Esophagus muscularis mucosa (tissue), 4 donors: ENCODE results near the gene MAPK8IP3. TPM values are rescaled to one million over a fixed set of nuclear protein-coding genes. Genes with fewer than 3 reads are reported as not detected.

Experiments
- DNase-seq: peaks from one replicate; pipeline ENCODE4 v3.0.0-alpha.2; 2017; ENCODE audit errors: extremely low spot score
- H3K27ac ChIP-seq, 4 donors: fragments of 200-600 bp; sonication (generic); replicated peaks in 1 of 4; 1 replicate in 3 of 4; 2 replicates in 1 of 4; pipeline ENCODE4 v1.5.1; 2016 to 2019; ENCODE audit warnings: mild to moderate bottlenecking in 1 of 4
- H3K27me3 ChIP-seq, 4 donors: fragments of 200-600 bp; sonication (generic); one replicate each; pipeline versions ENCODE4 v1.5.1 to v1.6.0; 2016 to 2019
- H3K36me3 ChIP-seq, 4 donors: fragments of 200-600 bp; sonication (generic); one replicate each; pipeline ENCODE4 v1.5.1; 2016 to 2019
- H3K4me1 ChIP-seq, 4 donors: fragments of 200-600 bp; sonication (generic); one replicate each; pipeline ENCODE4 v1.5.1; 2016 to 2019
- H3K4me3 ChIP-seq, 4 donors: fragments of 200-600 bp; sonication (generic); 1 replicate in 2 of 4; 2 replicates in 2 of 4; pipeline ENCODE4 v1.5.1; 2016 to 2019; ENCODE audit warnings: mild to moderate bottlenecking in 4 of 4, moderate library complexity in 1 of 4
- H3K9me3 ChIP-seq, 4 donors: fragments of 200-600 bp; sonication (generic); 1 replicate in 3 of 4; 2 replicates in 1 of 4; pipeline ENCODE4 v1.5.1; 2016 to 2019
- CTCF ChIP-seq, 3 experiments: fragments of 200-600 bp in 2 of 3; fragments of 450-650 bp in 1 of 3; sonication (generic) in 2 of 3; IDR thresholded peaks; one replicate each; pipeline ENCODE4 v1.5.1; 2017 to 2019; ENCODE audit warnings: antibody characterized with exemption in 3 of 3, mild to moderate bottlenecking in 2 of 3, moderate library complexity in 1 of 3
- EP300 ChIP-seq: sonication (generic); formaldehyde crosslinking; IDR thresholded peaks from one replicate; pipeline ENCODE4 v1.6.1; 2017; ENCODE audit warnings: antibody characterized with exemption
- POLR2A ChIP-seq: fragments of 450-650 bp; IDR thresholded peaks from one replicate; pipeline ENCODE4 v1.6.1; 2017; ENCODE audit warnings: antibody characterized with exemption, moderate library complexity, mild to moderate bottlenecking, low read depth
- POLR2AphosphoS5 ChIP-seq, 2 donors: sonication (generic); formaldehyde crosslinking; IDR thresholded peaks; one replicate each; pipeline ENCODE4 v1.6.1; 2017; ENCODE audit warnings: antibody characterized with exemption in 2 of 2
- WGBS: methylation state at CpG from one replicate; pipeline ENCODE4 v1.1.5; 2018; 5-methylcytosine and 5-hydroxymethylcytosine counted together
- intact Hi-C: fragments of 100-400 bp; cut with DNase I; formaldehyde crosslinking; loops from one replicate; pipeline ENCODE4 v1.15.1; 2023
- total RNA-seq, 4 donors: library from RNA; depleted of rRNA; stranded (reverse); fragments of >200 nt; gene quantifications; one replicate each; pipeline versions ENCODE4 v1.1.0 to v1.2.1, GENCODE V29; 2016

MAPK8IP3 gene
- total RNA-seq, 4 donors from 2014 or later = 21.5 to 36.2 (median 28.5) TPM

GRCh38 chr16:1741553-1742165 is 35.7 kb downstream of the MAPK8IP3 start:
- no peak overlapping the region for H3K27ac ChIP-seq
- intact Hi-C loops = no loop called here
- H3K27me3 ChIP-seq = no peaks in the 10 kb centered on the region
- no peaks in the 10 kb centered on the region for H3K9me3 ChIP-seq
- no peaks in the 10 kb centered on the region for H3K4me1 ChIP-seq
- WGBS = 92% methylated on average over 14 of the region's 19 CpGs
- peaks cover 6 to 62% (median 55%) of the 10 kb centered on the region in 4 donors for H3K36me3 ChIP-seq
- TF ChIP-seq POLR2AphosphoS5 (IDR thresholded peaks at IDR 0.05) = no peak
- no peak overlapping the region for H3K4me3 ChIP-seq
- DNase-seq = no peak

- Histone ChIP-seq H3K4me3 (no peak overlapping the region), H3K27me3 (no peaks in the 10 kb centered on the region), H3K36me3 (peaks cover 21 to 82% (median 75%) of the 10 kb centered on the region in 4 donors), H3K4me1 (no peaks in the 10 kb centered on the region), H3K27ac (no peak overlapping the region), H3K9me3 (no peaks in the 10 kb centered on the region)
- TF ChIP-seq POLR2AphosphoS5 (IDR thresholded peaks at IDR 0.05) = no peak
- TF ChIP-seq CTCF (IDR thresholded peaks at IDR 0.05) = no peak
- no peak for TF ChIP-seq POLR2A
- TF ChIP-seq EP300 = no peak
- intact Hi-C loops = no loop called here
- no peak for DNase-seq
- WGBS = 93% methylated on average over 27 of the region's 32 CpGs
Measured at GRCh38 chr16:1743376-1744337, 37.7 kb downstream of the MAPK8IP3 start.

- Histone ChIP-seq H3K4me3 (no peak overlapping the region), H3K9me3 (no peaks in the 10 kb centered on the region), H3K27ac (no peak overlapping the region), H3K4me1 (no peaks in the 10 kb centered on the region), H3K36me3 (peaks cover 27 to 89% (median 83%) of the 10 kb centered on the region in 4 donors), H3K27me3 (no peaks in the 10 kb centered on the region)
- TF ChIP-seq CTCF (IDR thresholded peaks at IDR 0.05) = no peak
- no peak for TF ChIP-seq POLR2AphosphoS5 (IDR thresholded peaks at IDR 0.05)
- TF ChIP-seq EP300 = no peak
- TF ChIP-seq POLR2A = no peak
- intact Hi-C loops = no loop called here
- WGBS = 91% methylated on average over 20 of the region's 24 CpGs
- DNase-seq = no peak
Measured at GRCh38 chr16:1744338-1744840, 38.4 kb downstream of the MAPK8IP3 start.

- Histone ChIP-seq H3K27me3 (no peaks in the 10 kb centered on the region), H3K27ac (no peak overlapping the region), H3K4me3 (no peak overlapping the region), H3K9me3 (no peaks in the 10 kb centered on the region), H3K4me1 (no peaks in the 10 kb centered on the region), H3K36me3 (peaks cover 34 to 96% (median 91%) of the 10 kb centered on the region in 4 donors)
- no peak for DNase-seq
- no peak for TF ChIP-seq EP300
- TF ChIP-seq POLR2AphosphoS5 (IDR thresholded peaks at IDR 0.05) = no peak
- no peak for TF ChIP-seq POLR2A
- no peak for TF ChIP-seq CTCF (IDR thresholded peaks at IDR 0.05)
- intact Hi-C loops = no loop called here
- WGBS = 92% methylated on average over 25 of the region's 25 CpGs
Measured at GRCh38 chr16:1745181-1745899, 39.3 kb downstream of the MAPK8IP3 start.
